CD4-positive, alpha-beta T cell treated with Interleukin-2 at 100 ng/mL for 4 hours (primary cell): ENCODE data around the gene ENDOV.

Source experiments
- DNase-seq: peaks from one replicate; pipeline ENCODE4 v3.0.0-alpha.2; 2020; ENCODE audit warnings: low spot score

Gene ENDOV

DNA sequence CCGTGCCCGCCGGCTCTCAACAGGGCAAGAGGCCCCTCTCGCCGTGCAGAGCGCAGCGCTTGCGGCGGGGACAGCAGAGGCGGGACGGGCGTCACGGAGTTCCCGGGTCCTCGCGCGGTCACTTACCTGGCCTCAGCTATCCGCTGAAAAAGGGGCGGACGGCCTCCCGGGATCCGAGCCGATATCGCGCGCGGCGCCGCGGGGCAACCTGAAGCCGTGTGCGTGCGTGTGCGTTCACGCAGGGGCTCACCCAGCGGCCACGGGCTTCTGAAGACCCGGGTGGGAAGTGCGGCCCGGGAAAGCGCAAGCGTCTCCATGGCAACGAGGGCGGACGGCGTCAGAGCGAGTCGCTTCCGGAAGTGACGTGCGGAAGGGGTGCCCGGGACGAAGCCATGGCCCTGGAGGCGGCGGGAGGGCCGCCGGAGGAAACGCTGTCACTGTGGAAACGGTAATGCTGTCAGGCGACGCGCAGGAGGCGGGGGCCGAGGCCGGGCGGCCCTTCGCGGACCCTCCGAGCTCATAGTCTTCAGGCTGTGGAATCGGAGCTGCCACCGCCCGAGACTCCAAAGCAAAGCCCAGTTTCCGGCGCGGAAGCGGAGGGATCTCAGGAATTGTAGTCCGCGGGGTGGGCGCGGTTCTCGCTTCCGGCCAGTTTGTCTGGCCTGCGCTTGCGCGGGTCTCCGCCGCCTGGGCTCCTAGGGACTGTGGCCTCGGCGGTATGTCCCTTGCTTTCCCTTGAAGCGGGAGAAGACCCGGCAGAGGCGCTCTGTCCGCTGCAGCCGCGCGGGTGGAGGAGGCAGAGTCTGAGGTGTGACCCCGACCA is at the start of gene ENDOV:
TSS of gene ENDOV (plus strand) at position 365 of the 823 bp plus-strand sequence. CDS start at position 393, 28 bp downstream.
- DNase-seq = peak; percentile 92

- DNase-seq = no peak
Measured at GRCh38 chr17:80365983-80366382, 49.0 kb upstream of the ENDOV start.

- no peak for DNase-seq
Measured at GRCh38 chr17:80367503-80367902, 47.5 kb upstream of the ENDOV start.

- DNase-seq = no peak
Measured at GRCh38 chr17:80371196-80371595, 43.8 kb upstream of the ENDOV start.

- DNase-seq = no peak
Measured at GRCh38 chr17:80372456-80372855, 42.5 kb upstream of the ENDOV start.

DNA sequence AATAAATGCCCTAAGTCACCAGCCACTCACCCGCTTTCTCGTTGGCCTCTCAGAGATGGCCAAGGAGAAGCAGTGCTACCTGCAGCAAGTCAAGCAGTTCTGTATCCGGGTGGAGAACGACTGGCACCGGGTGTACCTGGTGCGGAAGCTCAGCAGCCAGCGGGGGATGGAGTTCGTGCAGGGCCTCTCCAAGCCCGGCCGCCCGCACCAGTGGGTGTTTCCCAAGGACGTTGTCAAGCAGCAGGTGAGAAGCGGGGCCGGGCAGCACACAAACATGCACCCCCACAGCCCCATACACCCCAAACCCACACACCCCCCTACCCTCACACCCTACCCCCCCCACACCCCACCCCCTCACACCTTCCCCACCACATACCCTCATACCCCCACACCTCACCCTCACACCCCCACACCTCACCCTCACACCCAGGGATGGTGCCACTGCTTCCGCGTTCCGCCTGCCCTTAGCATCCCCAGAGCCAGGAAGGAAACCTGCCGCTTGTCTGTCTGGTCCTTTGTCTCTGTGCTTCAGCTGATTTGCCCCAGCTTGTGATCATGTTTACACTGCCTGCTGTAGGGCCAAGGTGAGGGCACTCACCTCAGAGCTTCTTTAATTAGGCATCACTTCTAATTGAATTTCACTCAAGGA is 41.9 kb upstream of the ENDOV start:
- no peak for DNase-seq

DNA sequence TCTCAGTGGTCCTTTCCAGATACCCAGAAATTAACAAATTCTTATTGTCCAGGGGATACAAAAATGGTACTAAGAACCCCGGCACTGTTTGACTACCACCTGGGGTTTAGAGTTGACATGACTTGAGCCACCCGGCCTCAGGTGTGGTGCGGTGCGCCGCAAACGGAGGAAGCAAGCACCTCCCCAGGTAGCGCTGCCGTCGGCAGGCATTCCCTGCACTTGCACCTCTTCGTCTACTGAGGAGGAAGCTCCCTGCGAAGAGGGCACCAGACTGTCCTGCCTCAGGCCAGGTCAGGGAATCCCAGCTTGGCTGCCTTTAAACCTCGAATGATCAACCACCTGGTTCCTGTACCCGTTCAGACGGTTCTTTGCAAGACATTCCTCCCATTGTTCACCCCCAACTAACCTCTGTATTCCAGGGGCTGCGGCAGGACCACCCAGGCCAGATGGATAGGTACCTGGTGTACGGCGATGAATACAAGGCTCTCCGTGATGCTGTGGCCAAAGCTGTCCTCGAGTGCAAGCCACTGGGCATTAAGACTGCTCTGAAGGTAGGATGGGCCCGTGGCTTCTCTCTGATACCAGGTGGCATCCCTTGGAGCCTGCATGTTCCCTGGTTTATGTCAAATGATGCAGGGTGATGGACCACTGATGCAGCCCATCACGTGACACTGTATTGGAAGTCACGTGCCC is 40.8 kb upstream of the ENDOV start:
- DNase-seq = no peak

DNA sequence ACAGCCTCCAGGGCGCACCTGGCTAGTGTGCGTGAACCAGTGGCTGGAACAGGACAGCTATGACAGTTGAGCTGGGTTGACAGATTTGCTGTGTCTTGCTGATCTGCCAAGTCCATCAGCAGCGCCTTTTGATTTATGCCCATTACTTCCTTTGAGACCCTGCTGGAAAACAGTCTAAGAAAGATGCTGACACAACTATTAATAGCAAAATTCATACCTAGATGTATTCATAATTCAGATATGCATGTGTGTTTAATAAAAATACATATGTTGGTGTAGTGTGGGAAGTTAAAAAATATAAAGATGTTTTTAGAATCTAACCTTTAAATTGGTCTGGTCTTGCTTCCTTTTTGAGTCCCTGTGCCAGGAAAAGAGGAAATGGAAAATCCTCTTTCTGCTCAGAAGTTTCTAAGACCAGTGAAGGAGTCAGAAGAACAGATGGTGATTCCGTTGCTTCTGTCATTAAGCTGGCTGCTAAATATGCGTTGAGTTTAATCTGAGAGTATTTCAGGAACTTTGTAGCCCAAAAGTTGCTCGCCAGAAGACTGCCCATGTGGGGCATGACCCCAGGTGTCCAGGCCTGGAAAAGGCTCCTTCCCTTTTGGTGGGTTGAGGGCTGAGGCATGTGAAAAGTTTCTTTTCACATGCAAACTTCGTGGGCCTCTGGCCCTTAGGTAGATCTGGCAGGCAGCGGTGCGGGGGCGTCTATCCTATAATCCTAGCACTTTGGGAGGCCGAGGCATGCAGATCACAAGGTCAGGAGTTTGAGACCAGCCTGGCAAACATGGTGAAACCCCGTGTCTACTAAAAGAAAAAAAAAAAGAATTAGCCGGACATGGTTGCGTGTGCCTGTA is 40.0 kb upstream of the ENDOV start:
- DNase-seq = no peak

DNA sequence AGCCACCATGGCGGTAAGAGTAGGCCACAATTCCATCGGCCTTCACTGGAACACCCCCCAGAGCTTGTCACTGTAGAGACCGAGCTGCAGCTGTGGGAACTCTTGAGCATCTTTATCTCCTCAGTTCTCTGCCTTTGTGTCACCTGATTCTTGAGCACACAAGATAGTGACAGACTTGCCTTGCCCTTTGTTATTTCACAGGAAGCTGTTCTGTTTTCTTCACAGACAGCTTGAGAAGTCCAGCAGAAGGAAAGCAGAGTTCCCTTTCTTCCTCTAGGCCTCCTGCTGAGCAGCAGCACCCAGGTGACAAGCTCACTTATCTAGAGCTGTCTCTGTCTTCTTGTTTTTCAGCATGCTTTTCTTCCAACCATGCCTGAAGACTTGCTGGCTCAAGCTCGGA is 38.4 kb upstream of the ENDOV start:
- no peak for DNase-seq

DNA sequence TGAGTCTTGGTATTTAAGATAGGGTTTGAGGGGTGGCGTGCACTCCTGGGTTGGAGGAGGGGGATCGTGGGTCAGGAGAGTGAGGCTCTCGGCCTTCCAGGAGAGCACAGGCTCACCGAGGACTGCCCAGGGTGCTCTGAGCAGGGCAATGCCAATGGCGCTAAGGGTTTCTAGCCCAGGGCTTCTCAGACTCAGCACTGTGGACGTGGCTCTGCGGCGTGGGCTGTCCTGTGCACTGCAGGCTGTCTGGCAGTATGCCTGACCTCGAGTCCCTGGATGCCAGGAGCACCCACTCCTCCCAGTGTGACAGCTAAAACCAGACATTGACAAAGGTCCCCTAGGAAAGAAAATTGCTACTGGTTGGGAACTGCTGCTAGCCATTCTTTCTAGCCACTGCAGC is 37.2 kb upstream of the ENDOV start:
- DNase-seq = no peak

- DNase-seq = no peak
Measured at GRCh38 chr17:80379348-80379747, 35.6 kb upstream of the ENDOV start.

- DNase-seq = no peak
Measured at GRCh38 chr17:80380068-80380467, 34.9 kb upstream of the ENDOV start.

DNA sequence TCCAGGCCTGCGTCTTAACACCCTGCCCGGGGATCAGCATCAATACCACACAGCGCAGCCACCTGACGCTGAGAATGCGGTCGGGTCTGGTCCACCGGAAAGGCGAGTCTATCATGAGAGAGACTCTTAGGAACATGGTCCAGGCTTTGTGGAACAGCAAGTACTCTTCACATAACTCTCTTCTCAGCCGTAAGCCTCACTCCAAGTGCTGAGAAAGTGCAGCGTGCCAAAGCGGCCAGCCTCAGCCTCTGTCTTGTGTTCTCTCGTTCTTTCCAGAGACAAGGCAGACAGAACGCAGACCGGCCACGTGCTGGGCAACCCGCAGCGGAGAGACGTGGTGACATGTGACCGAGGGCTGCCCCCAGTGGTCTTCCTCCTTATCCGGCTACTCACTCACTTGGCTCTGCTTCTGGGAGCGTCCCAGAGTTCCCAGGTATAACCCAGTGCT is 34.4 kb upstream of the ENDOV start:
- no peak for DNase-seq

DNA sequence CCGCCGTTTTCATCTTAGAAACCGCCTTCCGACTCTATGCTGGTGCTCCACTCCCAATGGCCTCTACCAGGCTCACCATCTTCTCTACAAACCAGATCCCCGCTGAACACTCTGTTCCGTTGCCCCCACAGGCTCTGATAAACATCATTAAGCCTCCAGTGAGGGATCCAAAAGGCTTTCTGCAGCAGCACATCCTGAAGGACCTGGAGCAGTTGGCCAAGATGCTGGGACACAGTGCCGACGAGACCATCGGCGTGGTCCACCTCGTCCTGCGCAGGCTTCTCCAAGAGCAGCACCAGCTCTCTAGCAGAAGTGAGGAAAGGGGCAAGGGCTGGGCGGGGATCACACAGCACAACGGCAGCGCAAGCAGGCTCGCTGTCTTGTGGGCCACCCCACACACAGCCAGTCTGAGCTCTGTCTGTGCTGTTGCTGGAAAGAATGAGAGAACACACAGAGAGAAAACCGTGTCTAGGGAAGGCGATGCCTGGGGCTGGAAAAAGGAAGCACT is 33.5 kb upstream of the ENDOV start:
- DNase-seq = no peak

- no peak for DNase-seq
Measured at GRCh38 chr17:80382446-80382845, 32.5 kb upstream of the ENDOV start.

- DNase-seq = no peak
Measured at GRCh38 chr17:80382956-80383355, 32.0 kb upstream of the ENDOV start.

- DNase-seq = no peak
Measured at GRCh38 chr17:80384078-80384960, 30.6 kb upstream of the ENDOV start.

DNA sequence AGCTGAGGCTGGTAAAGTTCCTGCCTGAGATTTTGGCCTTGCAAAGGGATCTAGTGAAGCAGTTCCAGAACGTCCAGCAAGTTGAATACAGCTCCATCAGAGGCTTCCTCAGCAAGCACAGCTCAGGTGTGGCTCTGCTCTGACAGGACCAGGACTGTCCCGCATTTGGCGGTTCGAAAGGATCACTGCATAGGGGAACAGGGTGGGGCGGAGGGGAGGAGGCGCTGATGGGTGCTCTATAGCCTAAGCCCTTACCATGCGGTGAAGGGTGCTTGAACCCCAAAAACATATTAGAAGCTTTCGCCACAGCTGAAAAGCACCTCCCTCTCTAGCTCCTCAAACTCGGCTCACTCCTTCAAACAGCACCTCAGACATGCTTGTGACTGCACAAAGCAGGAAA is 29.9 kb upstream of the ENDOV start:
- DNase-seq = no peak

DNA sequence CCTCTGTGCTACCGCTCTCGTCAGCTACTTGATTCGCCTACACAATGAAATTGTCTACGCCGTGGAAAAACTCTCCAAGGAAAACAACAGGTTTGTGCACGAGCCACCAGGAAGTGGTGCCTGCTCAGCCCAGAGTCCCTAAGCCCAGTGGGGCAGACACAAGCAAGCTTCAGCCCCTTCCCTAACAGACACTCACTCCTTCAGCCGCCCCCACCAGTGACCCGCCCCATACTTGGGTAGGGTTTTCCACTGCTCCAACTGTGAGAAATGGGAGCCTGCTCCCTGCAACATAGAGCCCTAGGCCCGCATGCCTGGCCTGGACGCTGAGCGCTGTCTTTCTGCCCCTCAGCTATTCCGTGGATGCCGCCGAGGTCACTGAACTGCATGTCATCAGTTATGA is 28.6 kb upstream of the ENDOV start:
- no peak for DNase-seq

DNA sequence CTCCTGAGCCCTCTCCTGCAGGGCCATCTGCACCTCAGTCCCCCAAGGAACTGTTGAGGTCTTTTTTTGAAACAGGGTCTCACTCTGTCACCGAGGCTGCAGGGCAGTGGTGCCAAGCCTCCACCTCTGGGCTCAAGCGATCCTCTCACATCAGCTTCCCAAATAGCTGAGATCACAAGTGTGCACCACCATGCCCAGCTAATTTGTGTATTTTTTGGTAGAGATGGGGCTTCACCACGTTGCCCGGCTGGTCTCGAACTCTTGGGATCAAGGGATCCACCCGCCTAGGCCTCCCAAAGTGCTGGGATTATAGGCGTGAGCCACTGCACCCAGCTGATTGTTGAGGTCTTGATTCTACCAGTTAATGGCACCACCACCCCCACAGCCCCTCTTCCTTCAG is 27.9 kb upstream of the ENDOV start:
- DNase-seq = no peak

DNA sequence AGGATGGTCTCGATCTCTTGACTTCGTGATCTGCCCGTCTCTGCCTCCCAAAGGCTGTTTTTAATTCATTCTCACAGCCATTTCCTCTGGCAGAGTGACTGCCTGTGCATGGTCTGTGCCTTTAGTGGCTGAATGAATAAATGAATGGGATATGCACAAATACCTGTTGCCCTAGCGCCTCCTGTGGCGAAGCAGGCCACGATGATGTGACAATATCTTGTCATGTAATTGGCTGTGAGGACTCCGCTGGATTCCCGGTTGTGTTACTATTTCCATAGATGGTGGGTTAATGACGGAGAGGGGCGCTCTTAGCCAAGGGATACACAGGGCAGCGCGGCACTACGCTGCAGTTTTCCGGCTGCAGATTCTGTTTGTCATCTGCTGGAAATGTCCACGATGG is 26.8 kb upstream of the ENDOV start:
- no peak for DNase-seq
